Mesenchymal stem cell (in vitro differentiated cells and primary cell): ENCODE measurements around the gene ARFIP1.

ENCODE experiments used
- DNase-seq: peaks from one replicate; pipeline ENCODE4 v3.0.0-alpha.2; 2013
- H2AFZ ChIP-seq: one replicate; pipeline ENCODE4 v1.6.1; 2013; ENCODE audit warnings: low read depth, mild to moderate bottlenecking, control low read depth, inconsistent platforms, low read length, moderate library complexity
- H2AK5ac ChIP-seq: 2 replicates; pipeline ENCODE4 v1.6.1; 2013; ENCODE audit warnings: low read length, moderate library complexity, mild to moderate bottlenecking, inconsistent platforms; ENCODE audit not compliant: severe bottlenecking
- H2BK120ac ChIP-seq: one replicate; pipeline ENCODE4 v1.6.1; 2013; ENCODE audit warnings: low read depth, mild to moderate bottlenecking, inconsistent platforms, low read length, moderate library complexity
- H2BK12ac ChIP-seq, 2 experiments: one replicate each; pipeline ENCODE4 v1.6.1; 2013; ENCODE audit warnings: inconsistent platforms in 2 of 2, low read length in 2 of 2, mild to moderate bottlenecking in 2 of 2, moderate library complexity in 2 of 2, control low read depth in 1 of 2
- H2BK15ac ChIP-seq: one replicate; pipeline ENCODE4 v1.6.1; 2013; ENCODE audit warnings: mild to moderate bottlenecking, low read depth, inconsistent platforms; ENCODE audit not compliant: poor library complexity, severe bottlenecking
- H2BK5ac ChIP-seq: 2 replicates; pipeline ENCODE4 v1.6.1; 2013; ENCODE audit warnings: low read depth, mild to moderate bottlenecking, low read length, control low read depth, inconsistent platforms; ENCODE audit not compliant: poor library complexity, severe bottlenecking
- H3K14ac ChIP-seq, 2 experiments: one replicate each; pipeline ENCODE4 v1.6.1; 2013; ENCODE audit warnings: inconsistent platforms in 2 of 2, low read length in 2 of 2, control low read depth in 1 of 2, mild to moderate bottlenecking in 1 of 2, moderate library complexity in 1 of 2
- H3K18ac ChIP-seq, 2 experiments: one replicate each; pipeline ENCODE4 v1.6.1; 2013; ENCODE audit warnings: inconsistent platforms in 2 of 2, low read length in 2 of 2, control low read depth in 1 of 2, low read depth in 1 of 2, mild to moderate bottlenecking in 1 of 2
- H3K23ac ChIP-seq, 2 experiments: one replicate each; pipeline ENCODE4 v1.6.1; 2013; ENCODE audit warnings: inconsistent platforms in 2 of 2, low read length in 2 of 2, mild to moderate bottlenecking in 2 of 2, moderate library complexity in 2 of 2, control low read depth in 1 of 2
- H3K27ac ChIP-seq: 2 replicates; pipeline ENCODE4 v1.5.1; 2013; ENCODE audit warnings: mild to moderate bottlenecking, moderate library complexity, low read length, control low read depth, inconsistent platforms; ENCODE audit not compliant: poor library complexity, severe bottlenecking
- H3K27me3 ChIP-seq, 2 experiments: 2 replicates each; pipeline versions ENCODE4 v1.6.1 to v1.7.0; 2013; ENCODE audit warnings: low read length in 2 of 2, mild to moderate bottlenecking in 2 of 2, moderate library complexity in 2 of 2, control low read depth in 1 of 2, inconsistent platforms in 1 of 2; ENCODE audit not compliant: control insufficient read depth in 1 of 2, insufficient read depth in 1 of 2
- H3K36me3 ChIP-seq, 2 experiments: 2 replicates each; pipeline versions ENCODE4 v1.6.1 to v1.7.0; 2013; ENCODE audit warnings: low read length in 2 of 2, control low read depth in 1 of 2, inconsistent platforms in 1 of 2, low read depth in 1 of 2, mild to moderate bottlenecking in 1 of 2; ENCODE audit not compliant: insufficient read depth in 2 of 2, control insufficient read depth in 1 of 2
- H3K4ac ChIP-seq, 2 experiments: one replicate each; pipeline ENCODE4 v1.6.1; 2013; ENCODE audit warnings: inconsistent platforms in 2 of 2, low read length in 2 of 2, mild to moderate bottlenecking in 2 of 2, moderate library complexity in 2 of 2, control low read depth in 1 of 2, low read depth in 1 of 2
- H3K4me1 ChIP-seq: 2 replicates; pipeline ENCODE4 v1.6.1; 2013; ENCODE audit warnings: low read depth, low read length, control low read depth; ENCODE audit not compliant: control insufficient read depth, insufficient read depth
- H3K4me2 ChIP-seq: 2 replicates; pipeline ENCODE4 v1.6.1; 2013; ENCODE audit warnings: low read length, mild to moderate bottlenecking, inconsistent platforms; ENCODE audit not compliant: poor library complexity, severe bottlenecking
- H3K4me3 ChIP-seq, 2 experiments: 2 replicates each; pipeline versions ENCODE4 v1.5.1 to v1.7.0; 2013; ENCODE audit warnings: low read length in 2 of 2, mild to moderate bottlenecking in 2 of 2, control low read depth in 1 of 2, low read depth in 1 of 2; ENCODE audit not compliant: insufficient read depth in 1 of 2
- H3K79me1 ChIP-seq: replicated peaks from 2 replicates; pipeline ENCODE4 v1.6.1; 2013; ENCODE audit warnings: mild to moderate bottlenecking, control low read depth, low read length, inconsistent platforms; ENCODE audit not compliant: poor library complexity, severe bottlenecking
- H3K9ac ChIP-seq: 2 replicates; pipeline ENCODE4 v1.7.0; 2013; ENCODE audit warnings: mild to moderate bottlenecking, low read length, moderate library complexity
- H3K9me3 ChIP-seq: 2 replicates; pipeline ENCODE4 v1.7.0; 2013; ENCODE audit warnings: mild to moderate bottlenecking, low read length; ENCODE audit not compliant: control insufficient read depth
- H4K8ac ChIP-seq: one replicate; pipeline ENCODE4 v1.6.1; 2013; ENCODE audit warnings: inconsistent platforms, mild to moderate bottlenecking, low read length, moderate library complexity
- H4K91ac ChIP-seq: one replicate; pipeline ENCODE4 v1.6.1; 2013; ENCODE audit warnings: mild to moderate bottlenecking, low read length, inconsistent platforms
- WGBS: methylation state at CpG from one replicate; pipeline ENCODE4 v1.1.7; 2013; ENCODE audit warnings: mixed read lengths; 5-methylcytosine and 5-hydroxymethylcytosine counted together

ARFIP1 gene

GRCh38 chr4:152819026-152819645 is 39.4 kb downstream of the ARFIP1 start:
- H3K27ac ChIP-seq = no peak overlapping the region
- no peak overlapping the region for H3K4me3 ChIP-seq
- no peak overlapping the region for H3K9ac ChIP-seq
- H3K36me3 ChIP-seq = peaks cover 20 to 23% of the 10 kb centered on the region in 2 experiments
- H3K4ac ChIP-seq = no peak overlapping the region
- H3K4me1 ChIP-seq = no peaks in the 10 kb centered on the region
- H4K91ac ChIP-seq = no peak overlapping the region
- H3K14ac ChIP-seq = no peak overlapping the region
- H2AK5ac ChIP-seq = no peak overlapping the region
- no peak overlapping the region for H2BK12ac ChIP-seq
- no peak for DNase-seq
- no peak overlapping the region for H2BK5ac ChIP-seq
- no peak overlapping the region for H3K4me2 ChIP-seq
- H3K79me1 ChIP-seq = peaks cover 41% of the 10 kb centered on the region
- no peak overlapping the region for H3K23ac ChIP-seq
- peaks cover 11% of the 10 kb centered on the region for H3K9me3 ChIP-seq
- WGBS = 98% methylated on average over 7 of the region's 7 CpGs
- no peak overlapping the region for H4K8ac ChIP-seq
- no peak overlapping the region for H3K18ac ChIP-seq
- H3K27me3 ChIP-seq = no peaks in the 10 kb centered on the region
- no peak overlapping the region for H2BK120ac ChIP-seq
- no peak overlapping the region for H2AFZ ChIP-seq
- H2BK15ac ChIP-seq = no peak overlapping the region

- no peaks in the 10 kb centered on the region for H3K4me1 ChIP-seq
- no peak for DNase-seq
- H2BK120ac ChIP-seq = no peak overlapping the region
- no peak overlapping the region for H2BK15ac ChIP-seq
- no peak overlapping the region for H2BK12ac ChIP-seq
- H3K4me3 ChIP-seq = no peak overlapping the region
- no peak overlapping the region for H2BK5ac ChIP-seq
- no peak overlapping the region for H3K23ac ChIP-seq
- no peak overlapping the region for H3K18ac ChIP-seq
- no peak overlapping the region for H2AK5ac ChIP-seq
- no peak overlapping the region for H2AFZ ChIP-seq
- H4K8ac ChIP-seq = no peak overlapping the region
- H3K9me3 ChIP-seq = peaks cover 1% of the 10 kb centered on the region
- H3K36me3 ChIP-seq = peaks cover 19 to 20% of the 10 kb centered on the region in 2 experiments
- no peak overlapping the region for H3K9ac ChIP-seq
- H3K4ac ChIP-seq = no peak overlapping the region
- no peak overlapping the region for H3K4me2 ChIP-seq
- peaks cover 33% of the 10 kb centered on the region for H3K79me1 ChIP-seq
- no peak overlapping the region for H3K14ac ChIP-seq
- no peak overlapping the region for H3K27ac ChIP-seq
- no peaks in the 10 kb centered on the region for H3K27me3 ChIP-seq
- H4K91ac ChIP-seq = no peak overlapping the region
- WGBS = 92% methylated on average over 1 of the region's 2 CpGs
These were observed 40.3 kb downstream of the ARFIP1 start for GRCh38 chr4:152820073-152820472.

GRCh38 chr4:152822323-152822722 is 42.6 kb downstream of the ARFIP1 start:
- no peak overlapping the region for H3K9ac ChIP-seq
- no peak overlapping the region for H3K4me3 ChIP-seq
- H2BK12ac ChIP-seq = no peak overlapping the region
- H2AK5ac ChIP-seq = no peak overlapping the region
- no peak overlapping the region for H4K8ac ChIP-seq
- H2BK15ac ChIP-seq = no peak overlapping the region
- H4K91ac ChIP-seq = no peak overlapping the region
- H2BK120ac ChIP-seq = no peak overlapping the region
- WGBS = 93% methylated on average over 1 of the region's 1 CpG
- H3K27me3 ChIP-seq = no peaks in the 10 kb centered on the region
- no peaks in the 10 kb centered on the region for H3K9me3 ChIP-seq
- no peak overlapping the region for H3K4me2 ChIP-seq
- no peak overlapping the region for H2AFZ ChIP-seq
- DNase-seq = no peak
- H3K4ac ChIP-seq = no peak overlapping the region
- peaks cover 30% of the 10 kb centered on the region for H3K79me1 ChIP-seq
- no peak overlapping the region for H3K27ac ChIP-seq
- H3K23ac ChIP-seq = no peak overlapping the region
- peaks cover 16 to 19% of the 10 kb centered on the region in 2 experiments for H3K36me3 ChIP-seq
- H3K18ac ChIP-seq = no peak overlapping the region
- no peak overlapping the region for H3K14ac ChIP-seq
- no peak overlapping the region for H2BK5ac ChIP-seq
- no peaks in the 10 kb centered on the region for H3K4me1 ChIP-seq

GRCh38 chr4:152824561-152824960 is 44.8 kb downstream of the ARFIP1 start:
- H2BK120ac ChIP-seq = no peak overlapping the region

More at GRCh38 chr4:152824561-152824960, 44.8 kb downstream of the ARFIP1 start:
- Histone ChIP-seq H3K14ac (no peak overlapping the region), H2AFZ (no peak overlapping the region), H2AK5ac (no peak overlapping the region), H4K8ac (no peak overlapping the region), H3K27ac (no peak overlapping the region), H3K23ac (no peak overlapping the region), H3K4me2 (no peak overlapping the region), H3K4ac (no peak overlapping the region), H3K9ac (no peak overlapping the region), H3K4me3 (no peak overlapping the region), H3K27me3 (no peaks in the 10 kb centered on the region), H3K18ac (no peak overlapping the region), H2BK5ac (no peak overlapping the region), H3K4me1 (no peaks in the 10 kb centered on the region), H2BK15ac (no peak overlapping the region), H2BK12ac (no peak overlapping the region), H3K79me1 (peaks cover 23% of the 10 kb centered on the region), H3K9me3 (peaks cover 2% of the 10 kb centered on the region), H3K36me3 (peaks cover 4% of the 10 kb centered on the region in 2 experiments), H4K91ac (no peak overlapping the region)
- no peak for DNase-seq
- 100% methylated on average over 2 of the region's 2 CpGs for WGBS
